GM23338 (cell line): ENCODE data around the gene ICAM2. TPM values are rescaled to one million over a fixed set of nuclear protein-coding genes. Genes with fewer than 3 reads are reported as not detected.

Experiments
- ATAC-seq: fragments of 200-7000 bp; cut with Tn5 transposase; 3 replicates; pipeline ENCODE4 v1.9.1; 2020
- DNase-seq: peaks from one replicate; pipeline ENCODE4 v3.0.0-alpha.2; 2015; ENCODE audit warnings: low spot score
- H2AFZ ChIP-seq: fragments of 200-600 bp; sonication (generic); 2 replicates; pipeline ENCODE4 v1.8.0; 2016; ENCODE audit warnings: antibody characterized with exemption, mild to moderate bottlenecking, moderate library complexity
- H3F3A ChIP-seq: fragments of 200-600 bp; sonication (generic); replicated peaks from 2 replicates; pipeline ENCODE4 v1.8.0; 2017; ENCODE audit warnings: antibody characterized with exemption, mixed run types, low read depth
- H3K27ac ChIP-seq: fragments of 200-600 bp; sonication (generic); 2 replicates; pipeline ENCODE4 v1.6.1; 2016; ENCODE audit warnings: low read depth
- H3K27me3 ChIP-seq: fragments of 200-600 bp; sonication (generic); 2 replicates; pipeline ENCODE4 v1.8.0; 2016; ENCODE audit warnings: mild to moderate bottlenecking, mixed run types, moderate library complexity; ENCODE audit not compliant: insufficient read depth
- H3K36me3 ChIP-seq: fragments of 200-600 bp; sonication (generic); 2 replicates; pipeline ENCODE4 v1.8.0; 2016; ENCODE audit warnings: mild to moderate bottlenecking; ENCODE audit not compliant: insufficient read depth
- H3K4me1 ChIP-seq: fragments of 200-600 bp; sonication (generic); 2 replicates; pipeline ENCODE4 v1.8.0; 2016; ENCODE audit warnings: mild to moderate bottlenecking, moderate library complexity; ENCODE audit not compliant: insufficient read depth
- H3K4me2 ChIP-seq: fragments of 200-600 bp; sonication (generic); 2 replicates; pipeline ENCODE4 v1.7.1; 2017; ENCODE audit warnings: mixed run types
- H3K4me3 ChIP-seq: fragments of 200-600 bp; sonication (generic); 2 replicates; pipeline ENCODE4 v1.6.1; 2016; ENCODE audit warnings: mixed run types
- H3K79me2 ChIP-seq: fragments of 200-600 bp; sonication (generic); replicated peaks from 2 replicates; pipeline ENCODE4 v1.8.0; 2017; ENCODE audit warnings: mild to moderate bottlenecking; ENCODE audit not compliant: insufficient read depth
- H3K9me2 ChIP-seq: fragments of 200-600 bp; sonication (generic); 2 replicates; pipeline ENCODE4 v1.8.0; 2017; ENCODE audit not compliant: insufficient read depth
- H4K20me1 ChIP-seq: fragments of 200-600 bp; sonication (generic); replicated peaks from 2 replicates; pipeline ENCODE4 v1.8.0; 2017; ENCODE audit warnings: mild to moderate bottlenecking; ENCODE audit not compliant: insufficient read depth
- H3K27ac Mint-ChIP-seq: 2 replicates; pipeline ENCODE4 v1.8.0; 2020; ENCODE audit warnings: inconsistent platforms, mild to moderate bottlenecking, moderate library complexity, mixed read lengths
- H3K27me3 Mint-ChIP-seq: 3 replicates; pipeline ENCODE4 v1.8.0; 2022; ENCODE audit warnings: low read depth, mild to moderate bottlenecking, moderate library complexity, mixed read lengths, inconsistent platforms; ENCODE audit not compliant: insufficient read depth, poor library complexity
- H3K36me3 Mint-ChIP-seq: 3 replicates; pipeline ENCODE4 v1.8.0; 2021; ENCODE audit warnings: low read depth, mild to moderate bottlenecking, inconsistent platforms, moderate library complexity, mixed read lengths
- H3K4me1 Mint-ChIP-seq: 3 replicates; pipeline ENCODE4 v1.8.0; 2020; ENCODE audit warnings: mild to moderate bottlenecking, inconsistent platforms, mixed read lengths
- H3K4me3 Mint-ChIP-seq: 3 replicates; pipeline ENCODE4 v1.8.0; 2021; ENCODE audit warnings: moderate library complexity, mild to moderate bottlenecking, inconsistent platforms, mixed read lengths
- H3K9me3 Mint-ChIP-seq: 3 replicates; pipeline ENCODE4 v1.8.0; 2020; ENCODE audit warnings: moderate library complexity, mild to moderate bottlenecking, inconsistent platforms, mixed read lengths
- CREB1 ChIP-seq: fragments of 250-450 bp; sonication (Bioruptor Pico); IDR thresholded peaks from 2 replicates; pipeline ENCODE4 v1.5.0; 2020; ENCODE audit warnings: low read depth, mild to moderate bottlenecking, moderate library complexity
- CTCF ChIP-seq, 2 experiments: fragments of 200-600 bp in 1 of 2; sonication (generic) in 1 of 2; conservative IDR thresholded peaks; 2 replicates each; pipeline versions ENCODE4 v1.5.1 to v1.6.1; 2016 to 2017; ENCODE audit warnings: antibody characterized with exemption in 2 of 2, low read depth in 2 of 2, mild to moderate bottlenecking in 2 of 2, moderate library complexity in 1 of 2
- EZH2 ChIP-seq: fragments of 200-600 bp; sonication (generic); IDR thresholded peaks from one replicate; pipeline ENCODE4 v1.8.0; 2017; ENCODE audit warnings: antibody characterized with exemption, mild to moderate bottlenecking, low read depth; ENCODE audit not compliant: unreplicated experiment
- EZH2phosphoT487 ChIP-seq: fragments of 200-600 bp; sonication (generic); IDR thresholded peaks from one replicate; pipeline ENCODE4 v1.8.1; 2018; ENCODE audit warnings: antibody characterized with exemption; ENCODE audit not compliant: unreplicated experiment
- JUNB ChIP-seq: IDR thresholded peaks from one replicate; pipeline ENCODE4 v1.6.1; 2016; ENCODE audit warnings: antibody characterized with exemption; ENCODE audit not compliant: unreplicated experiment
- NANOG ChIP-seq: IDR thresholded peaks from 2 replicates; pipeline ENCODE4 v1.6.1; 2016; ENCODE audit warnings: antibody characterized with exemption, borderline replicate concordance
- POLR2AphosphoS5 ChIP-seq: IDR thresholded peaks from 2 replicates; pipeline ENCODE4 v1.6.1; 2016; ENCODE audit warnings: antibody characterized with exemption, low read depth
- STAT1 ChIP-seq: IDR thresholded peaks from one replicate; pipeline ENCODE4 v1.6.1; 2016; ENCODE audit warnings: antibody characterized with exemption; ENCODE audit not compliant: unreplicated experiment
- ZNF114 ChIP-seq: fragments of 250-450 bp; sonication (Bioruptor Pico); IDR thresholded peaks from 2 replicates; pipeline ENCODE4 v1.5.0; 2020; ENCODE audit warnings: mild to moderate bottlenecking, moderate library complexity
- ZNF331 ChIP-seq: fragments of 250-450 bp; sonication (Bioruptor Pico); IDR thresholded peaks from 2 replicates; pipeline ENCODE4 v1.5.0; 2020; ENCODE audit warnings: low read depth, mild to moderate bottlenecking, moderate library complexity
- polyA plus RNA-seq: library from polyadenylated mRNA; unstranded; fragments of >200 nt; fragmentation: Nextera tagmentation; extraction: Ambion mirVana; gene quantifications from 2 replicates; pipeline ENCODE4 v1.2.1, GENCODE V29; 2016
- total RNA-seq: library from RNA; depleted of rRNA; stranded (reverse); fragments of >200 nt; shearing (Covaris generic); gene quantifications from 2 replicates; pipeline ENCODE4 v1.2.3, GENCODE V29; 2014
- TF ChIP-seq, protein P1 (sequence below): IDR thresholded peaks from one replicate; pipeline ENCODE4 v1.6.1; 2018; ENCODE audit warnings: antibody characterized with exemption; ENCODE audit not compliant: unreplicated experiment
- TF ChIP-seq, protein P2 (sequence below): IDR thresholded peaks from 2 replicates; pipeline ENCODE4 v1.6.1; 2016; ENCODE audit warnings: antibody characterized with exemption

ICAM2 gene
- total and polyA plus RNA-seq, 2 experiments from 2014 or later, result 0.31 to 0.86 TPM

DNA sequence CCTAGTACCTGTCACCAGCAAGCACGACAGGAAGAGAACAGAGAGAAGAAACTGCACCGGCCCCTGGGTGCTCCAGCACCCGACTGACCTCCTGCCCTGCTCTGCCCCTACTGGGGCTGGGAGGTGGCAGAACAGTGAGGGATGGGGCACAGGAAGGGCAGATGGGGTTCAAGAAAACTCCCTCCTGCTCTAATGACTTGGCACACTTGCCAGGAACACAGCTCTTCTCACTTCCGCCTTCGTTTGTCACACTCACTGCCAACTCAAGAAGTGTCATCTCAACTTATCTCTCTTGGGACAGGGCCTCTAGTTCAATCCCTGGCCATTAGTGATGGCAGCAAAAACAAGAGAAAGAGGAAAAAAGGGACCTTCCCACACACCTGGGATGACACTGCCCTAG lies 42.7 kb upstream of the ICAM2 start (continued):
- TF ChIP-seq, protein P1, sequence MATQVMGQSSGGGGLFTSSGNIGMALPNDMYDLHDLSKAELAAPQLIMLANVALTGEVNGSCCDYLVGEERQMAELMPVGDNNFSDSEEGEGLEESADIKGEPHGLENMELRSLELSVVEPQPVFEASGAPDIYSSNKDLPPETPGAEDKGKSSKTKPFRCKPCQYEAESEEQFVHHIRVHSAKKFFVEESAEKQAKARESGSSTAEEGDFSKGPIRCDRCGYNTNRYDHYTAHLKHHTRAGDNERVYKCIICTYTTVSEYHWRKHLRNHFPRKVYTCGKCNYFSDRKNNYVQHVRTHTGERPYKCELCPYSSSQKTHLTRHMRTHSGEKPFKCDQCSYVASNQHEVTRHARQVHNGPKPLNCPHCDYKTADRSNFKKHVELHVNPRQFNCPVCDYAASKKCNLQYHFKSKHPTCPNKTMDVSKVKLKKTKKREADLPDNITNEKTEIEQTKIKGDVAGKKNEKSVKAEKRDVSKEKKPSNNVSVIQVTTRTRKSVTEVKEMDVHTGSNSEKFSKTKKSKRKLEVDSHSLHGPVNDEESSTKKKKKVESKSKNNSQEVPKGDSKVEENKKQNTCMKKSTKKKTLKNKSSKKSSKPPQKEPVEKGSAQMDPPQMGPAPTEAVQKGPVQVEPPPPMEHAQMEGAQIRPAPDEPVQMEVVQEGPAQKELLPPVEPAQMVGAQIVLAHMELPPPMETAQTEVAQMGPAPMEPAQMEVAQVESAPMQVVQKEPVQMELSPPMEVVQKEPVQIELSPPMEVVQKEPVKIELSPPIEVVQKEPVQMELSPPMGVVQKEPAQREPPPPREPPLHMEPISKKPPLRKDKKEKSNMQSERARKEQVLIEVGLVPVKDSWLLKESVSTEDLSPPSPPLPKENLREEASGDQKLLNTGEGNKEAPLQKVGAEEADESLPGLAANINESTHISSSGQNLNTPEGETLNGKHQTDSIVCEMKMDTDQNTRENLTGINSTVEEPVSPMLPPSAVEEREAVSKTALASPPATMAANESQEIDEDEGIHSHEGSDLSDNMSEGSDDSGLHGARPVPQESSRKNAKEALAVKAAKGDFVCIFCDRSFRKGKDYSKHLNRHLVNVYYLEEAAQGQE, result no peak
- TF ChIP-seq EZH2 (no peak), EZH2phosphoT487 (no peak), ZNF114 (CRISPR knock-in tag) (no peak), POLR2AphosphoS5 (no peak), CTCF (conservative IDR thresholded peaks at IDR 0.05; ENCODE audit: low read depth in 2 of 2) (no peak), ZNF331 (CRISPR knock-in tag) (no peak), NANOG (no peak)
- TF ChIP-seq, protein P2, sequence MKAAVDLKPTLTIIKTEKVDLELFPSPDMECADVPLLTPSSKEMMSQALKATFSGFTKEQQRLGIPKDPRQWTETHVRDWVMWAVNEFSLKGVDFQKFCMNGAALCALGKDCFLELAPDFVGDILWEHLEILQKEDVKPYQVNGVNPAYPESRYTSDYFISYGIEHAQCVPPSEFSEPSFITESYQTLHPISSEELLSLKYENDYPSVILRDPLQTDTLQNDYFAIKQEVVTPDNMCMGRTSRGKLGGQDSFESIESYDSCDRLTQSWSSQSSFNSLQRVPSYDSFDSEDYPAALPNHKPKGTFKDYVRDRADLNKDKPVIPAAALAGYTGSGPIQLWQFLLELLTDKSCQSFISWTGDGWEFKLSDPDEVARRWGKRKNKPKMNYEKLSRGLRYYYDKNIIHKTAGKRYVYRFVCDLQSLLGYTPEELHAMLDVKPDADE, result no peak

GRCh38 chr17:64061178-64061898 lies 40.9 kb upstream of the ICAM2 start:
- Histone ChIP-seq H3K27ac (no peak overlapping the region), H3K4me1 (peaks cover 7% of the 10 kb centered on the region), H3K27me3 (no peaks in the 10 kb centered on the region), H3K79me2 (no peaks in the 10 kb centered on the region), H4K20me1 (no peaks in the 10 kb centered on the region), H3K36me3 (no peaks in the 10 kb centered on the region), H3K9me2 (0 out of 2 replicates have a peak, but pooled peaks cover 2% of the 10 kb centered on the region), H3F3A (0 out of 2 replicates have a peak, but pooled peaks cover 3% of the 10 kb centered on the region), H2AFZ (no peak overlapping the region), H3K4me2 (no peak overlapping the region), H3K4me3 (no peak overlapping the region)
- peaks cover 8% of the 10 kb centered on the region; the same call in 2 of the 3 replicates for H3K36me3 Mint-ChIP-seq
- no peak overlapping the region for H3K27ac Mint-ChIP-seq
- H3K4me1 Mint-ChIP-seq, result peaks cover 22% of the 10 kb centered on the region
- DNase-seq, result no peak
- no peaks in the 10 kb centered on the region; the same call in 2 of the 3 replicates for H3K9me3 Mint-ChIP-seq
- peaks cover 8% of the 10 kb centered on the region for H3K27me3 Mint-ChIP-seq
- no peak for ATAC-seq
- H3K4me3 Mint-ChIP-seq, result no peak overlapping the region
- TF ChIP-seq POLR2AphosphoS5 (no peak), STAT1 (no peak), JUNB (no peak), EZH2 (no peak), CREB1 (no peak)
- TF ChIP-seq, protein P1, result no peak
